ENCODE measurements around the gene BRSK1. TPM values are rescaled to one million over a fixed set of nuclear protein-coding genes. Genes with fewer than 3 reads are reported as not detected.

The BRSK1 gene
- polyA plus RNA-seq, 3 donors: not detected

DNA sequence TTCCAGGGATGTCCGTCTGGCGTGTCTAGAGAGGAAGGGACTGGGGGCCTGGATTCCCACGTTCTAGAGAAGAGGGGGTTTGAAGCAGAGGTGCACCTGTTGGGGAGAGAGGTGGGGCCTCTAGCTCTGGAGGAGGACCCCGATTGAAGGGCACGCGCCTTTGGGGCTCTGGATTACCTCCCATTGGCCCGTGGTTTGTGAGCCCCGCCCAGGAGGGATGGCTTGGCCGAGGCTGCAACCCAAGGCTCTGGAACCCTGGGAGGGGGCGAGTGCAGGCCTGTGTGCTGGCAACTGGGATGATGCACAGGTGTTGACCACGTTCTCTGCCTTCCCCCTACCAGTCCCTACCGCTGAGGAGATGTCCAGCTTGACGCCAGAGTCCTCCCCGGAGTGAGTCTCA lies 21.2 kb downstream of the BRSK1 start:
- no peaks in the 10 kb centered on the region for H3K79me2 ChIP-seq (ENCODE audit: insufficient read depth, low read length)
- no peaks in the 10 kb centered on the region for H3K27me3 ChIP-seq (ENCODE audit: control insufficient read depth in 2 of 2, insufficient read depth in 2 of 2, low read length in 2 of 2)
- TF ChIP-seq, protein P1, sequence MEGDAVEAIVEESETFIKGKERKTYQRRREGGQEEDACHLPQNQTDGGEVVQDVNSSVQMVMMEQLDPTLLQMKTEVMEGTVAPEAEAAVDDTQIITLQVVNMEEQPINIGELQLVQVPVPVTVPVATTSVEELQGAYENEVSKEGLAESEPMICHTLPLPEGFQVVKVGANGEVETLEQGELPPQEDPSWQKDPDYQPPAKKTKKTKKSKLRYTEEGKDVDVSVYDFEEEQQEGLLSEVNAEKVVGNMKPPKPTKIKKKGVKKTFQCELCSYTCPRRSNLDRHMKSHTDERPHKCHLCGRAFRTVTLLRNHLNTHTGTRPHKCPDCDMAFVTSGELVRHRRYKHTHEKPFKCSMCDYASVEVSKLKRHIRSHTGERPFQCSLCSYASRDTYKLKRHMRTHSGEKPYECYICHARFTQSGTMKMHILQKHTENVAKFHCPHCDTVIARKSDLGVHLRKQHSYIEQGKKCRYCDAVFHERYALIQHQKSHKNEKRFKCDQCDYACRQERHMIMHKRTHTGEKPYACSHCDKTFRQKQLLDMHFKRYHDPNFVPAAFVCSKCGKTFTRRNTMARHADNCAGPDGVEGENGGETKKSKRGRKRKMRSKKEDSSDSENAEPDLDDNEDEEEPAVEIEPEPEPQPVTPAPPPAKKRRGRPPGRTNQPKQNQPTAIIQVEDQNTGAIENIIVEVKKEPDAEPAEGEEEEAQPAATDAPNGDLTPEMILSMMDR (IDR thresholded peaks at IDR 0.05): no peak
- no peak for DNase-seq
- H3K4me3 ChIP-seq (replicated peaks in 1 of 3; ENCODE audit: low read depth in 2 of 3, low read length in 3 of 3): no peak overlapping the region
- peaks cover 13% of the 10 kb centered on the region for H3K4me1 Mint-ChIP-seq
- H3K27ac ChIP-seq (ENCODE audit: low read depth in 1 of 2, low read length in 2 of 2): no peak overlapping the region
- H3K27ac Mint-ChIP-seq: no peak overlapping the region
- no peaks in the 10 kb centered on the region for H4K20me1 ChIP-seq (ENCODE audit: insufficient read depth, low read length)
- no peak overlapping the region for H3K4me2 ChIP-seq (replicated peaks; ENCODE audit: extremely low read depth, low read length, poor library complexity, severe bottlenecking)
- peaks cover 0 to 11% of the 10 kb centered on the region in 2 donors for H3K9me3 ChIP-seq (replicated peaks in 1 of 2; ENCODE audit: control insufficient read depth in 1 of 2, insufficient read depth in 1 of 2, low read length in 2 of 2)
- no peaks in the 10 kb centered on the region for H3K36me3 ChIP-seq (replicated peaks in 1 of 2; ENCODE audit: control insufficient read depth in 1 of 2, insufficient read depth in 2 of 2, low read length in 2 of 2)
- 91% methylated on average over 9 of the region's 14 CpGs for WGBS (ENCODE audit: insufficient coverage)
- peaks cover 2 to 5% (median 2%) of the 10 kb centered on the region in 3 donors for H3K27me3 Mint-ChIP-seq (ENCODE audit: low read depth in 3 of 3)
- H3K4me1 ChIP-seq (ENCODE audit: control insufficient read depth in 1 of 2, insufficient read depth in 2 of 2, low read length in 2 of 2): peaks cover 10 to 12% of the 10 kb centered on the region in 2 donors
- intact Hi-C loops (cut with micrococcal nuclease): loop anchor here (5.0 kb wide), 3 partner anchors 32 to 82 kb away; partner anchors contain the start of genes KMT5C (in 2 of the 2), RPL28 (in 1 of the 2) and TMEM238 (in 1 of the 2)
- no peak overlapping the region for H3K4me3 Mint-ChIP-seq
- H3K36me3 Mint-ChIP-seq: no peaks in the 10 kb centered on the region
- no peak overlapping the region for H3K9ac ChIP-seq (ENCODE audit: insufficient read depth, low read length, poor library complexity, severe bottlenecking)
- peaks cover 0 to 11% (median 5%) of the 10 kb centered on the region in 7 donors for H3K9me3 Mint-ChIP-seq
- H2AFZ ChIP-seq (ENCODE audit: insufficient read depth, low read depth, low read length, poor library complexity, severe bottlenecking): no peak overlapping the region

DNA sequence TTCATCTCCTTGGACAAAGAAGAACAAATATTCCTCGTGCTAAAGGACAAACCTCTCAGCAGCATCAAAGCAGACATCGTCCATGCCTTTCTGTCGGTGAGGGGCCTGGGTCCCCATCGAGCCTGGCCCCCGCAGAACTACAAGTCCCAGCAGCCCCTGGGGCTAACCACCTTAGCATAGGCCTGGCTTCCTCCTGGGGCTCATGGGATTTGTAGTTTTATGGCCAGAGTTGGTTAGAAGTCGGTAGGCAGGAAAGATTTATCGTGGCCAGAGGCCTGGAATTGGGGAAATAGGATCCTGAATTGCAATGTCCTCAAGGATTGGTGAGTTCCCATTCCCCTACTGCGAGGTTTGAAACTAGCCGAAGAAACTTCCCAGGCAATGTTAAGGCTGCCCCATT lies 21.7 kb downstream of the BRSK1 start:
- TF ChIP-seq, protein P1 (IDR thresholded peaks at IDR 0.05): no peak
- Histone ChIP-seq H4K20me1 (ENCODE audit: insufficient read depth, low read length) (peaks cover 4% of the 10 kb centered on the region), H2AFZ (ENCODE audit: insufficient read depth, low read depth, low read length, poor library complexity, severe bottlenecking) (no peak overlapping the region), H3K27me3 (ENCODE audit: control insufficient read depth in 2 of 2, insufficient read depth in 2 of 2, low read length in 2 of 2) (no peaks in the 10 kb centered on the region), H3K36me3 (replicated peaks in 1 of 2; ENCODE audit: control insufficient read depth in 1 of 2, insufficient read depth in 2 of 2, low read length in 2 of 2) (no peaks in the 10 kb centered on the region), H3K79me2 (ENCODE audit: insufficient read depth, low read length) (no peaks in the 10 kb centered on the region), H3K27ac (ENCODE audit: low read depth in 1 of 2, low read length in 2 of 2) (no peak overlapping the region), H3K9me3 (replicated peaks in 1 of 2; ENCODE audit: control insufficient read depth in 1 of 2, insufficient read depth in 1 of 2, low read length in 2 of 2) (peaks cover 0 to 13% of the 10 kb centered on the region in 2 donors), H3K4me2 (replicated peaks; ENCODE audit: extremely low read depth, low read length, poor library complexity, severe bottlenecking) (no peak overlapping the region), H3K4me1 (ENCODE audit: control insufficient read depth in 1 of 2, insufficient read depth in 2 of 2, low read length in 2 of 2) (peaks cover 10 to 12% of the 10 kb centered on the region in 2 donors), H3K9ac (ENCODE audit: insufficient read depth, low read length, poor library complexity, severe bottlenecking) (no peak overlapping the region), H3K4me3 (replicated peaks in 1 of 3; ENCODE audit: low read depth in 2 of 3, low read length in 3 of 3) (no peak overlapping the region)
- Mint-ChIP-seq H3K4me1 (peaks cover 13% of the 10 kb centered on the region), H3K36me3 (no peaks in the 10 kb centered on the region), H3K27me3 (ENCODE audit: low read depth in 3 of 3) (peaks cover 2 to 5% (median 2%) of the 10 kb centered on the region in 3 donors), H3K9me3 (peaks cover 0 to 13% (median 6%) of the 10 kb centered on the region in 7 donors), H3K27ac (peak overlapping the region in 2 of 7 donors; percentile 68), H3K4me3 (no peak overlapping the region)
- intact Hi-C loops (cut with micrococcal nuclease): no loop called here
- WGBS (ENCODE audit: insufficient coverage): 85% methylated on average over 4 of the region's 9 CpGs
- peak in 2 of 3 donors; percentile 47 to 55 for DNase-seq
